GM18499 (cell line): ENCODE results near the gene SIRT4.
"Not testable (repeated sequence)": the region's sequence is repeated elsewhere in the genome, so short reads cannot be mapped to it uniquely, and the experiment has no call there.

Experiments
- ATAC-seq: cut with Tn5 transposase; IDR thresholded peaks from one replicate; pipeline ENCODE4 v1.9.1; 2021; ENCODE audit warnings: moderate number of reproducible peaks; ENCODE audit not compliant: insufficient read depth, unreplicated experiment

SIRT4 gene, protein sequence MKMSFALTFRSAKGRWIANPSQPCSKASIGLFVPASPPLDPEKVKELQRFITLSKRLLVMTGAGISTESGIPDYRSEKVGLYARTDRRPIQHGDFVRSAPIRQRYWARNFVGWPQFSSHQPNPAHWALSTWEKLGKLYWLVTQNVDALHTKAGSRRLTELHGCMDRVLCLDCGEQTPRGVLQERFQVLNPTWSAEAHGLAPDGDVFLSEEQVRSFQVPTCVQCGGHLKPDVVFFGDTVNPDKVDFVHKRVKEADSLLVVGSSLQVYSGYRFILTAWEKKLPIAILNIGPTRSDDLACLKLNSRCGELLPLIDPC

DNA sequence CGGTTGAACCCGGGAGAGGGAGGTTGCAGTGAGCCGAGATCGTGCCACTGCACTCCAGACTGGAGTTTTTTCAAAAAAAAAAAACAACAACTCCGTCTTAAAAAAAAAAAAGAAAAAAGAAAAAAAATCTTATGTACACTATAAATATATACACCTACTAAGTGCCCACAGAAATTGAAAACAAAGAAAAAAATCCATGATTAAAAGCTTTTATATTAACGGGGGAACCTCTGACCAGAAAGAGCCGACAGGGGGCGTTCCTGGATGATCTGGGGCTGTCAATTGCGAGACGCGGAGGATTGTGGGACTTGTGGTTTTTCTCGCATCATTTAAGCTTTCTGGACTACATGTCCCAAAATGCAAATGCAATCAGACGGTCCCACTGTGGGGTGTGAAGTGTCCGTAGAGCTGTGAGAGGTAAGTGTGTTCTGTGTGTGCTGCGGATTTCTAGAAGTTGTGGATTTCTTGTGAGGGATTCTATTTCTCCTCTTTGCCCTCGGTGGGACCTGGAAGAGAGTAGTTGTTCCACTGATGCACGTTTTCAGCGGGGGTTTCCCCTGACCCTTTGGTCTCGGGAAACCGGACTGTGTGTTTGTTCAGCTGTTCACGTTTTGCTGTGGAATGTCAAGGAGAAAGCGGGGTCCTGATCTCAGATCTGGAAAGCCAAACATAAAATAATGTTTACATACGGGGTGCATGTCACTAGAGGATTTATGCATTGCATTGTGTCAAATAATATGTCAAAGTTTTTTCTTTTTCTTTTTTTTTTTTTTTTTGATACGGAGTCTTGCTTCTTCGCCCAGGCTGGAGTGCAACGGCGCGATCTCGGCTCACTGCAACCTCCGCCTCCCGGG is at the start of gene SIRT4:
TSS of gene SIRT4 (plus strand) at position 360 of the 854 bp plus-strand sequence. CDS start 1,241 bp downstream, outside the sequence.
- ATAC-seq: peak; percentile 91

DNA sequence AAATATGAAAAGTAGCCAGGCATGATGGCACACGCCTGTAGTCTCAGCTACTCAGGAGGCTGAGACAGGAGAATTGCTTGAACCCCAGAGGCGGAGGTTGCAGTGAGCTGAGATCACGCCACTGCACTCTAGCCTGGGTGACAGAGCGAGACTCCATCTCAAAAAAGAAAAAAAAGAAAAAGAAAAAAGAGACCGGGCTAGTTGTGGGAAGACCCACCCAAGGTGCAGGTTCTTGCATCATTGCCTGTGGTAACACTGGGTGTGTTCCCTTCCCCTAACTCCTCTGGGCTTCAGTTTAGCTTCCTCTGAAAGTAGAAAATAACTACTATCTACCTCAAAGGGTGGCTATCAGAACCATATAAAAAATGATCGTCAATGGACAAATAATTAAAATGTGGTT is 48.8 kb upstream of the SIRT4 start:
- ATAC-seq: not testable (repeated sequence)

DNA sequence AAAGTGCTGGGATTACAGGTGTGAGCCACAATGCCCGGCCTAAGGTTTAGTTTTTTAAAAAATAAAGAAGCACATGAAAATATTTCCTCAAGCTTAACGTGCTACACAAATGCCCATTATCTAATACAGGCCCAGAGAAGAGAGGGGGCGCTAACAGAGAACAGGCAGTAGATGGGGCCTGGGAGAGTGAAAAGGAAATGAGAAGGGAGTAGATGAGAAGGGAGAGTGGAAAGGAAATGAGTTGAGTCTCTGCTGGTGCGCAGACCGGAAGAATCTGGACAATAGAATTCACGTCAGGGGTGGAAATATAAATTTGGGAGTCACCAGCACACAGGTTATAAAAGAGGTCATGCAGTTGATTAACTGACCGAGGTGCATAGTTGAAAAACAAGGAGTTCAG is 47.3 kb upstream of the SIRT4 start:
- ATAC-seq: no peak

DNA sequence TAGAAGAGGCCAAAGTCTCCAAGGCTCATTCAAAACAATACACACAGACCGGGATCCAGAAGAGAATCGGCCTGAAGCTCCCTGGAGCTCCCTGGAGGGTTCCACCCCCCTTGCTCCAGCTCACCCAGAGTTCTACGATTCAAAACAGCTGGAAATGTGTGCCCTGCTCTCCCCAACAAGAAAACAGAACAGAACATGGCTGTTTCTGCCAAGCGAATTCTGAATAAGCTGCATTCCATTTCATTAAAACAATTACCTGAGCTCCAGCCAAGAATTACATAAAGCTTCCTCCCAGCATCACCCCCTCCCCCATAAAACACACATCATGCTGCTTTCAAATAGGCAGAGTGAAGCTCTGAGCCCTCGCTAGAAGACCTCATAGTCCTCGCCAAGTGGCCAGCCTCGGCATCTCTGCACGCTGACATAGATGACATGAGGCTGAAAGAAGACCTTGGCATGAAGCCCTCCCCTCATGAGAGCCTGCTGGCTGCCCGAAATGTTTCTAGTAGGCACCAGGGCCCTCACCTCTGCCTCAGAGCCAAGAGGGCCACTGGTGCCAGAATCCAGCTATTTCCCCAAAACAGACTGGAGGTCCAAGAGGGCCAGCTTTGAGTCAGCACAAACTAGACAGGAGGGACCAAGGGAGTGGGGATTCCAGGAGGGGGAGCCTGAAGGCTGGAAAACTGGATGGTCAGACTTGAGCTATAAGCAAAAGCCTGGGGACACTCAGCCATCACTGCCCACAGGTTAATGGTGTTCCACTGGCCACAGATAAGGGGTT is 44.9 kb upstream of the SIRT4 start:
- ATAC-seq: no peak

DNA sequence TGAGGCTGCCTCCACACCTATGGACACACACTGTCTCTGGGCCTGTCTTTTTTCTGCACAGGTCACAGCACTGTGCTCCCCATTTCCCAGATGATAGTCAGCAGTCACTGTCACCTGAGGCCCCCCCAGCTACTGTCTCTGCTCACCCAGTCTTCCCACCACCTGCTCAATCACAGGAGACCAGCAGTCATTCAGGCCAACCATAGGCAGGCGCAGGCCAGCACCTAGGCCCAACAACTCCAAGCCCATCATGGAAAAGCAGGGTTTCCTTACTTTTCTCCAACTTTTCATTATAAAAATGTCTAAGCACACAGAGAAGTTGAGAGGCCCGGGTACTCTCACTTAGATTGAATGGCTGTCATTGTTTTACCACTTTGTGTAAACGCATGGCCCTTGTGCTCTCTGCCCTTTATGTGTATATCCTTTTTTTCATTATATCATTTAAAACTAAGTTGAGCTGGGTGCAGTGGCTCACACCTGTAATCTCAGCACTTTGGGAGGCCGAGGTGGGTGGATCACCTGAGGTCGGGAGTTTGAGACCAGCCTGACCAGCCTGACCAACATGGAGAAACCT is 43.7 kb upstream of the SIRT4 start:
- ATAC-seq: no peak

DNA sequence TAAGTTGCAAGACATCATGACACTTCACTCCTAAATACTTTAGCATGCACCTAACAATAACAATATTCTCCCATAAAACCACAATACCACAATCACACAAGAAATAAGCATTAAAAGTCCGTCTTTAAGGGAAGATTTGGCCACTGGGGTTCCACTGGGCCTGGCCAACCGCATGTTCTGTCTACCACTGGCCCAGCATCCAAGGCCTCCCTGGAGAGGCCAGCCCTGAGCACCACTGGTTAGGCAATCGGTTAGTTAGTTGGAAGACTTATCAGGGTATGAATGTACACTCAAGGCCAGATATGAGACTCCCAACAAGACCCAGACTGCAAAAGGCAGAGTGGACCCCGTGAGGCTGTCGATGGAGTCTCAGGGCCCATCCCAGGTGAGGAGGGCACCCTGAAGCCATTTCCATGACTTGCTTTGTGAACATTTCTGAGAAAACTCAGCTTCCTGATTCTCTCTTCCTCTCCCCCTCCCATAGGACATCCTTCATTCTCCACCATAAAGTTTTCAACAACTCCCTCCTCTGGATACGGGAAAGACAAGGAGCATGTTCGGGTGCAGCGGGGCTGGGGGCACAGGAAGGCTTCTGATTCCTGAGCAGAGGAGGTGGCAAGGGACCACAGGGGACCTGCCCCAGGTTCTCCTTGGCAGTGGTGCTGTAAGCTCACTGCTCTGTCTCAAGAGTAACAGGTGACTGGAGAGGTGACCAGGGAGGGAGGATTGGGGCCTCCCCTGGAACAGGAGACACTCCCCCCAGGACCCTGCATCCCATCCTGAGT is 42.5 kb upstream of the SIRT4 start:
- no peak for ATAC-seq

DNA sequence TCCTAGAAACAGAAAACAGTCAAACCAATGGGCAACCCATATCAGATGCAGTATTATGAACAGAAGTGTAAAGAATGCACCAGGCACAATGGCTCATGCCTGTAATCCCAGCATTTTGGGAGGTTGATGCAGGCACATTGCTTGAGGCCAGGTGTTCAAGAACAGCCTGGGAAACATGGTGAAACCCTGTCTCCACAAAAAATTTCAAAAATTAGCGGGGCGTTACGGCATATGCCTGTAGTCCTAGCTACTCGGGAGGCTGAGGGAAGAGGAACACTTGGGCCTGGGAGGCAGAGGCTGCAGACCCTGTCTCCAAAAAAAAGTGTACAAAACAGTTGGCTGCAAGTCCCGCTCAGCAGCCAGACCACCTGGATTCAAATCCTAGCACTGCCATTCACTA is 41.5 kb upstream of the SIRT4 start:
- ATAC-seq: no peak

DNA sequence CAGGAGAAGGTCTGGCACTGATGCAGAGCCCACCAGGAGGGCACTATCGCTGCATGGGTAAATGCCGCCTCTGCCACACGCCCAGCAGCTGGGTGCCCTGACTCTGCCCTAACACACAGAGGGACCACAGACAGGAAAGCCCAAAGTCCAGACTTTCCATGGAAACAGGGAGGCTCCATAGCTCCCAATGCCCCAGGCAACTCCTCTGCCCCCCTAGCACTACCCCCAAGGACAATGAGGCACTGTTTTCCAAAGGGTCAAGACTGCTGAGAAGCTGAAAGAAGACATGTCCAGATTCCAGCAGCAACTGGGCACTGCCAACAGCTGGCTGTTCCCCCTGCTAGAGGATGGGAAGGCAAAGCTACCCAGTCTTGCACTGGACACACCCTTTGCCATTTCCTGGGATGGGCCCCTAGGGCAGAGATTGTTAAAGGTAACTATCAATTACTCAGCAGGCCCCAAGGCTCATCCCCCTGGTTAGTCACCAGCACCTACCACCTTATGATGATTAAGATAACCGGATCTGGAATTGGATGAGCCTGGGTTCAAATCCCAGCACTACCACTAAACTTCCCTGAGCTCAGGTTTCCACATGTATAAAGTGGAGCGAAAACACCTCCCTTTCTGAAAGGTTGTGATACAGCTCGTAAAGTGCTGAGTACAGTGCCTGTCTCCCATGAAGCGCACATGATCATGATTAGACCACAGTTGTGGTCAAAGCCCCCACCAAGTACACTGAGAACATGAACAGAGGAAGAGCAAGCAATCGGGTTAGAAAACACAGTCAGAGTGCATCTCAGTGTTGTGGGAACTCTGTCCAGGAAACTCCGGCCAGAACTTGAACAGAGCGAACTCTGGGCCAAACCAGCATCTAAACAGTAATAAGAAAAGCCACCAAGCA is 39.9 kb upstream of the SIRT4 start:
- no peak for ATAC-seq

DNA sequence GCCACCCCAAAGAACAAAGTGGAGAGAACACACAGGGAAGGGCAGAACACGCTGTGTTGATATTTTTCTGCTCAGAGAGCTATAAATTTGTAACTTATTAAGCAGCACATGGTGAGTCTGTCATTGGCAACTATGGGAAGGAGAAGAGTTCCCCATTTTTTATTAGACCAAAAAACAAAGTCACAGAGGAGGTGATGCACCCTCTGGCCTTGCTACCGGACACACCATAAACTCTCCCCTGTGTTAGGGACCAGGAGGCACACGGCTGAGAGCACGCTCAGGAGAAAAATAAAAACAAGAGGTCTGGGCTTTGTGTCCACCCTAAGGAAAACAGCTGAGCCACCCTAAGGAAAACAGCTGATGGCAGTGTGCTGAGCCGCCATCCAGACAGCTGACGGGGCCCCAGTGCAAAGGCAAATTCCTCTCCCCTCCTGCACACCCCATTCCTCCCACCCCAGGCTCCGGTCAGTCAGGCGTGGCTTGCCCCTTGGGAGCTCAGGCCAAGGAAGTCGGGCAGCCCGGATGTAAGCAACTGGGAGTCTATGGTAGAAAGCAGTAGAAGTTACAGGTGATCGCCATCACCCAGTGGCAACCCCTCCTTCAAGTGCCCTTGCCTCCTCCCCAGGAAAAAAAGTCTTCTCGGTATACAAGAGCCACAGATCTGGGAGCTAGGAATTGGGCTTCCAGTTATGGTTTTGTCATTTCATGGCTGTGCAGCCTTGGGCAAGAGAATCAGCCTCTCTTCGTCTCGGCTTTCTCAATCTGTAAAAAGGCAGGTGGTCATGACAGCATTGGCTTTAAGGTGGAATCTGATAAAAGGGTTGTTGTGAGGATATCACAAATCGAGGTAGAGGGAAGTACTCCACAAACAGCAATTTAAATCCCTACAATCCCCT is 39.0 kb upstream of the SIRT4 start:
- no peak for ATAC-seq

DNA sequence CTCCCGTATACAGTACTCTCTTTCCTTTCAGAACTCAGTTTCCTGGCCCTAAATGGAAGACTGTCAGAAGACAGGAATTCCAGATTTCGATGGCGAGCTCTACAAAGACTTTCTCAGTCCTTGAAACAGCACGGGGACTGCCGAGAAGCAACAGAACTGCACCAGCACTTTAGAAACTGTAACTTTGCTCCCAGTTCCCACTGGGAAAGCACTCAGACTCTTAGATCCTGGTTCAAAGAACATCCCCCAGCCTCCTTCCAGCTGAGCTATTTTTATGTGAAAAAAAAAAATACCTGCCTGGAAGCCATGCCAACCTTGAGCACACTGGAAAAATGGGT is 38.4 kb upstream of the SIRT4 start:
- ATAC-seq: no peak

DNA sequence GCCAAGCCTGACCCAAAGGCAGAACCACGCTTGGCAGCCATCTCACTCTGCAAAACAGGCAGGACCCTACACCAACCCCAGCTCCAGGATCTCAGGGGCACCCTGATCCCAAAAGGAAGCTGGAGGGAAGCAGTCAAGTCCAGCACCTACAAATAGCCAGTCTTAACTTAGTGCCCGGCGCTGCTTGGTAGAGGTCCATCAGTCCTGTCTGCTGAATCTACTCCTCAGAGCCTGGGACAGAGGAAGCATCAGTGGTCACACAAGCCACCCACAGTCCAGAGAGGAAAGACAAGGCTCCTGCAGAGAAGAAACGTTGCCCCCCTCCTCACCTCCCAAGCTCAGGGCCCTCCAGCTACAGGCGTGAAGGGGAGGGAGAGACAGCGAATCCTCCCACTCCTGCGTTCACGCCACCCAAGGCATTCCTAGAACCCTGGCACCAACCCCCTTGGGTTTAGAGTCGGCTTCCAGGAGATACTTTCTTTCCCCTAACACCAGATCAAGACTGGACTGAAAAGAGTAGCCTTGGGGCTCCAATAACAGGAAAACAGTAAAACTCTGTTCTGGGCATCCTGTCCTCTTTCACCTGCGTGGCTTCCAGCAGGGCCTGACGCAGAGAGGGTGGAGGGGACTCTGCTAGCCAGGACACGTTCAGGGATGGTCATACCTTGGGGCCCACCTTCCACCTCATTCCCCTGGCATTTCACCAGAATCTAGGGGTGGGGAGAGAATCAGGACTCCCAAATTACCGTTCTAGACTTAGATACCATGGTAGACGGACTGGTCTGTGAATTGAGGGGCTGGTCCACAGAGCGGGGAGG is 37.8 kb upstream of the SIRT4 start:
- ATAC-seq: no peak

DNA sequence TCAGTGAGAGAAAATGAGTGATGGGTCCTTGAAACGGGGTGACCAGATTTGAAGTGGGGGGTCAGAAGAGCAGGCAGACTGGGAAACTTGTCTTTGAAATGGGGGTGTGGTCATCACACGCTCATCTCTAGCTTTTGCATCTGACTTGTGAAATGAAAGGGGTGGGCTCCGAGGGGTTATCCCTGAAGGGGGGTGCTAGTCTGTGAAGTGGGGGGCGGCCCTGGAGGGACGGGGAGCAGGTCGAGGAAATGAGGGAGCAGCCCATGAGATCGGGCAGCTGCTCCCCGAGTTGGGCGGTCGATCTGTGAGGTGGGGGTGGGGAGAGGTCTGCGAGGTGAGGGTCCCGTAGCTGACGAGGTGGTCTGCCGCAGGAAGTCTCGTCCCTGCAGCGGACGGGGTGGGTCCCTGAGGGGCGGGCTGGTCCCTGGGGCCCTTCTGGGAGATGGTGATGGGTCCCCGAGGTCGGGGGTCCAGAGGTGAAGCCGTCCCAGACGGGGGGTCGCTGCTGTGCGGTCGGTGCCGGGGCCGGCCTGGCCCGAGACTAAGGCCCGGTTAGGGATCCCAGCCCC is 37.1 kb upstream of the SIRT4 start:
- no peak for ATAC-seq

DNA sequence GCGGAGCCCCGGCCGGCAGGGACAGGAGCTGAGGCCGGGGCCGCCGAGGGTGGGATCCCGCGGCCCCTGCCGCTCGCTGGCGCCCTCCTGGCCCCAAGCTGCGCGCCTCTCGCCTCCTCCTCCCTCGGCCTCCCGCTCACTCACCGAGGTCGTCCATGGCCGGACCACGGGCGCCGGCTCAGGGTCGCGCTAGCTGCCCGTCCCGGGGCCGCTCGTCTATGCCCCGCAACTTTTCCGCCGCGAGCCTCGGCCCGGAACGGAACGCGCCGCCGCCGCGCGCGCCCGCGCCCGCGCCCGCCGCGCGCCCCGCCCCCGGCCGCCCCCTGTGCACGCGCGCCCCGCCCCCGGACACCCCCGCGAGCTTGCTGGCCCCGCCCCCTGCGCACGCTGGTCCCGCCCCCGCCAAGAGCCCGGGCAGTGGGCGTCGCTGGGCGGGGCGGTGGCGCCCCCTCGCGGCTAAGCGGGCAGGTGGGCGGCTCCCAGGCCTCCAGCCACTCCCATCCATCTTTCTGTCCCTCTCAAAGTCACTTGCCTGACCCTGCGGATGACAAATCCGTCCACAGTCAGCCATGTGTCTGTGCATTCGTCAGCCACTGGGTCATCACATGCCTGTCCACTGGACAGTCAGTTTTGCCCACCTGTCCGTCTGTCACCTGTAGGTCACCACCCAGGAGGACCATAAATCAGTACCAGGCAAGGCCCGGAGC is 36.5 kb upstream of the SIRT4 start, which contains the start of gene PXN:
TSS of gene PXN (minus strand) at position 258 of the 707 bp plus-strand sequence. CDS start at position 157, 101 bp downstream.
- no peak for ATAC-seq

DNA sequence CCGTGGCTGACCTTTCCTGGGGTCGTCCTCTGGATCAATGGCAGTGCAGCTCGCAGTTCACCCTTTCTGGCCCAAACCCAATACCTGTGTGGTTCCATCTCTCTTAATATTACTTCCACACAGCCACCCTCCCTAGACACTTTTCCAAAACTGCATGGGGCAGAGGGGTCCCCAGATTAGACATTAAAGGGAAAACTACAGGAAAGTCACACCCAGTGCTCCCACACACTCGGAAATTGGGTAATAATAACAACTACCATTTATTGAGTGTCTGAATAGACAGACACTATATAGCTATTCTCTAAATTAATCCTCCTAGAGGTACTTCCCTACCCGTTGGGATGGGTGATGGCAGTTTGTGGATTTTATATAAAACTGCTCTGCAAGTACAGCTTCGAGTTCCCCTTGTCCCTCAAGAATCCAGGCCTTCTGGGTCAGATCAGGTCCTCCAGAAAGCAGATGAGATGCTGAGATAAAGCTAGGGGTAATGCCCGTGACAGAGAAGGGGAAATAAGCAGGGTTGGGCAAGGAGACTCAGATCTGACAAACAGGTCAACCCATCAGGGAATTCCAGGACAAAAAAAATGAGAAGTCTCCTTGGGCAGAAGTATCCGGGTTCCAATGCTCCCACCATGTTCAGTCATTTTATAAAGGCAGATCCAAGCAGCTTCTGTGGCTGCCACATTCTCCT is 35.8 kb upstream of the SIRT4 start:
- no peak for ATAC-seq

DNA sequence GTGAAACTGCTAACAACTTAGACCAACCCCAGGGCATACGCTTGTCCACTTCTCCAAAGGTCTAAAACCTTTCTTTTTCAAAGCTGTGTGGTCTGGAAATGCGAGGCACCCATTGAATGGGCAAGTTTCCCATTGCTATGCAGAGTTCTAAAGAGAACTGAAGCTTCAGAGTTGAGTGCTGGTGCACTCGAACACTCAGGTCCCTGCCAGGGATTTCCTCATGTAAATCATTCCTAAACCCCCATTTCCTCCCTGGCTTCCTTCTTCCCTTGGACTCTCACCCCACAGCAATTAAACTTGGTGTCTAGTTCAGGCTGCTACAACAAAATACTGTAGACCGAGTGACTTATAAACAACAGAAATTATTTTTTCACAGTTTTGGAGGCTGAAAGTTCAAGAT is 34.4 kb upstream of the SIRT4 start:
- no peak for ATAC-seq
